Peyer's patch (tissue), 4 donors: Measurements from ENCODE around the gene RNF166. TPM values are rescaled to one million over a fixed set of nuclear protein-coding genes. Genes with fewer than 3 reads are reported as not detected.

Experiments
- DNase-seq, 3 donors: peaks; one replicate each; pipeline ENCODE4 v3.0.0-alpha.2; 2017 to 2019
- H3K27ac ChIP-seq, 4 donors: fragments of 200-600 bp; sonication (generic); one replicate each; pipeline ENCODE4 v1.5.1; 2016 to 2019
- H3K27me3 ChIP-seq, 2 donors: fragments of 200-600 bp; sonication (generic); one replicate each; pipeline ENCODE4 v1.5.1; 2019
- H3K36me3 ChIP-seq, 3 donors: fragments of 200-600 bp; sonication (generic); one replicate each; pipeline ENCODE4 v1.5.1; 2016 to 2019
- H3K4me1 ChIP-seq, 4 donors: fragments of 200-600 bp; sonication (generic); one replicate each; pipeline ENCODE4 v1.5.1; 2016 to 2019
- H3K4me3 ChIP-seq, 4 donors: fragments of 200-600 bp; sonication (generic); 1 replicate in 3 of 4; 2 replicates in 1 of 4; pipeline ENCODE4 v1.5.1; 2016 to 2019; ENCODE audit warnings: mild to moderate bottlenecking in 1 of 4
- H3K9me3 ChIP-seq, 4 donors: fragments of 200-600 bp; sonication (generic); one replicate each; pipeline ENCODE4 v1.5.1; 2016 to 2019; ENCODE audit warnings: mild to moderate bottlenecking in 1 of 4
- POLR2A ChIP-seq, 2 donors: fragments of 450-650 bp; IDR thresholded peaks; one replicate each; pipeline ENCODE4 v1.5.1; 2017; ENCODE audit warnings: antibody characterized with exemption in 2 of 2, mild to moderate bottlenecking in 2 of 2, moderate library complexity in 2 of 2
- total RNA-seq, 4 donors: library from RNA; depleted of rRNA; stranded (reverse); fragments of >200 nt; gene quantifications; one replicate each; pipeline ENCODE4 v1.1.0, GENCODE V29; 2016
- TF ChIP-seq, protein P1 (sequence below), 6 experiments: fragments of 450-650 bp in 4 of 6; fragments of 200-600 bp in 2 of 6; sonication (generic) in 1 of 6; IDR thresholded peaks; one replicate each; pipeline ENCODE4 v1.5.1; 2017 to 2019; ENCODE audit warnings: antibody characterized with exemption in 6 of 6, mild to moderate bottlenecking in 3 of 6, moderate library complexity in 1 of 6

The RNF166 gene
- total RNA-seq, 4 donors from 2014 or later: 14.5 to 64.4 (median 23.1) TPM

DNA sequence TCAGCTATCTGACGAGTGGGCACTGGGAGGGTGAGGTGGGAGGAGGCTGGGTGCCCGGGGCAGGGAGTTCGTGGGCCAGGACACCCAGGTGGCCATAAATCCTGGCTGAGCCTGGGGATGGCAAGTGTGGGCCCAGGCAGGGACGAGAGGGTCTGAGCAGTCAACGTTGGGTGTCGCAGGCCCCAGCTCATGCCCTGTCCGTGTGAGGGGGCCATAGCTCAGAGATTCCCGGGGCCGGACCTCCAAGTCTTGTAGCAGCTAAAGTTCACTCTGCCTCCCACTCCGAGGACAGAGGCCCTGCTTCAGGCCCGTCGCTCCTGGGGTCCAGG, 34.5 kb upstream of the RNF166 start:
- DNase-seq: no peak
- Histone ChIP-seq H3K36me3 (peaks cover 0 to 38% (median 0%) of the 10 kb centered on the region in 3 donors), H3K27ac (no peak overlapping the region), H3K4me3 (no peak overlapping the region), H3K4me1 (peaks cover 0 to 29% (median 20%) of the 10 kb centered on the region in 4 donors), H3K9me3 (no peaks in the 10 kb centered on the region), H3K27me3 (no peaks in the 10 kb centered on the region)
- TF ChIP-seq, protein P1, sequence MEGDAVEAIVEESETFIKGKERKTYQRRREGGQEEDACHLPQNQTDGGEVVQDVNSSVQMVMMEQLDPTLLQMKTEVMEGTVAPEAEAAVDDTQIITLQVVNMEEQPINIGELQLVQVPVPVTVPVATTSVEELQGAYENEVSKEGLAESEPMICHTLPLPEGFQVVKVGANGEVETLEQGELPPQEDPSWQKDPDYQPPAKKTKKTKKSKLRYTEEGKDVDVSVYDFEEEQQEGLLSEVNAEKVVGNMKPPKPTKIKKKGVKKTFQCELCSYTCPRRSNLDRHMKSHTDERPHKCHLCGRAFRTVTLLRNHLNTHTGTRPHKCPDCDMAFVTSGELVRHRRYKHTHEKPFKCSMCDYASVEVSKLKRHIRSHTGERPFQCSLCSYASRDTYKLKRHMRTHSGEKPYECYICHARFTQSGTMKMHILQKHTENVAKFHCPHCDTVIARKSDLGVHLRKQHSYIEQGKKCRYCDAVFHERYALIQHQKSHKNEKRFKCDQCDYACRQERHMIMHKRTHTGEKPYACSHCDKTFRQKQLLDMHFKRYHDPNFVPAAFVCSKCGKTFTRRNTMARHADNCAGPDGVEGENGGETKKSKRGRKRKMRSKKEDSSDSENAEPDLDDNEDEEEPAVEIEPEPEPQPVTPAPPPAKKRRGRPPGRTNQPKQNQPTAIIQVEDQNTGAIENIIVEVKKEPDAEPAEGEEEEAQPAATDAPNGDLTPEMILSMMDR (IDR thresholded peaks at IDR 0.05): no peak
- TF ChIP-seq POLR2A (IDR thresholded peaks at IDR 0.05): no peak

DNA sequence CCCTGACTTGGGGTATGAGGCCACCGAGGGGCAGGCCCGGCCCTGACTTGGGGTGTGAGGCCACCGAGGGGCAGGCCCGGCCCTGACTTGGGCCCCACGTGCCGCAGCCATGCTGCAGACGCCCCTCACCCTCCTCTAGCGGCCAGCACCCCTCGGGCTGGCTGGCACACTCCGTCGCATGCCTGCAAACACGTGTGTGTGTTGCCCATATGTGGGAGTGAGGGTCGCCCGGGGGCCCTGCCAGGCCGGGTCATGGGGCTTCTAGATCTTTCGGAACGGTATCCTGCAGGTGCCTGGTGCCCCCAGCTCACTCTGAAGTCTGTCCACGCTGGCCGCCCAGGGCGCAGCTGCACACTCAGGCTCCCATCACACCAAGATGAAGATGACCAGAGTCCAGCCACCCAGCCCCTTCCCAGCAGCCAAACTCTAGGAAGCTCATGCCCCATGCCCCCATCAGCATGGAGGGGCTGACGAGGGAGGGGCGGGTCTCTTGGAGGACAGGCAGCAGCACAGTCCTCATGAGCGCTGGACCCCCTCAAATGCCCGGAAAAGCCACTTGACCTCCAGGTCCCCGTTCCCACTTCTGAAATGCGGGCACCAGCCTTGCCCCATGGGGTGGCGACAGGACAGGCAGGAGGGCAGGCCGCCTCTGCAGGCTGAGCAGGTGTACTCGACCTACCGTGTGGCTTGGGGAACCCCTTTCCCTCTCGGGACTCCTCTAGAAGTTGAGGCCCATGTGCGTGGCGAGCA, 33.9 kb upstream of the RNF166 start:
- TF ChIP-seq, protein P1 (IDR thresholded peaks at IDR 0.05): no peak
- no peak for TF ChIP-seq POLR2A (IDR thresholded peaks at IDR 0.05)
- Histone ChIP-seq H3K4me1 (peaks cover 0 to 26% (median 17%) of the 10 kb centered on the region in 4 donors), H3K4me3 (no peak overlapping the region), H3K36me3 (peaks cover 0 to 44% (median 0%) of the 10 kb centered on the region in 3 donors), H3K9me3 (no peaks in the 10 kb centered on the region), H3K27ac (no peak overlapping the region), H3K27me3 (no peaks in the 10 kb centered on the region)
- no peak for DNase-seq

DNA sequence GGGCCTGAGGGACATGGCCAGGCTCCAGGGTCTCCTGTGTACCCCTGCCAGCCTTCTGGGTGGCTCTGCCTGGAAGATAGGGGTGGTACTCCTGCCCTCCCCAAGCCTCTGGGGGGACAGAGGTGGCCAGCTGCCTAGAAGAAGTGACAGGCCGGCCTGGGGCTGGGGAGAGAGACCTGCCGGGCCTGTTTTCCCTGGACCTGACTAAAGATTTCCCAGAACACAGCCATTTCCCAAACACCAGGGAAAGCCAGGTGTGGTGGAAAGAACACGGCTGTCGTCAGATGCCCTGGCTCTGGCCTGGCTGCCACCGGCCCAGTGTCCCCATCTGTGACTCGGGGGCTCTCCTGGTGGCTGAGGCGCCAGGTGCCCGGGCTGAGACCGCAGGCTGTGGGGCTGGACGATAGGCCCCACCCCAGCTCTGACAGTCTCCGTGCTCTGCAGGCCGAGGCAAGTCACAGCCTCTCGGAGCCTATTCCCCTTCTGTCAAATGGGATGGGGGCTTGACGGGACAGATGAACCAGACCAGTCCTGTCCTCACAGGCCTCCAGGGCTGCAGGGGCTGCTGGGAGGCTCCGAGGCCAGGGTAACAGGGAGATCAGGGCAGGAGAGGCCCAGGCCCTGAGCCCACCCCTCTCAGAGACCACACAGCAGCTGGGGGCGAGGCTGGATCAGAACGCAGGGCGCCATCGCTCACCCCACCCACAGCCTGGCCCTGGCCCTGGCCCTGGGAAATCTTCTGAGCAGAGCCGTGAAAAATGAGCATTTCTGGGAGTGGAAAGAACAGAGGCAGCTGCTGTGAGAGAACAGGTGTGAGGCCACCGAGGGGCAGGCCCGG, 33.1 kb upstream of the RNF166 start:
- H3K4me3 ChIP-seq: no peak overlapping the region
- H3K27me3 ChIP-seq: no peaks in the 10 kb centered on the region
- H3K9me3 ChIP-seq: no peaks in the 10 kb centered on the region
- no peak for DNase-seq
- peaks cover 0 to 18% (median 10%) of the 10 kb centered on the region in 4 donors for H3K4me1 ChIP-seq
- peaks cover 0 to 52% (median 0%) of the 10 kb centered on the region in 3 donors for H3K36me3 ChIP-seq
- H3K27ac ChIP-seq: no peak overlapping the region
- no peak for TF ChIP-seq POLR2A (IDR thresholded peaks at IDR 0.05)
- TF ChIP-seq, protein P1 (IDR thresholded peaks at IDR 0.05): no peak

DNA sequence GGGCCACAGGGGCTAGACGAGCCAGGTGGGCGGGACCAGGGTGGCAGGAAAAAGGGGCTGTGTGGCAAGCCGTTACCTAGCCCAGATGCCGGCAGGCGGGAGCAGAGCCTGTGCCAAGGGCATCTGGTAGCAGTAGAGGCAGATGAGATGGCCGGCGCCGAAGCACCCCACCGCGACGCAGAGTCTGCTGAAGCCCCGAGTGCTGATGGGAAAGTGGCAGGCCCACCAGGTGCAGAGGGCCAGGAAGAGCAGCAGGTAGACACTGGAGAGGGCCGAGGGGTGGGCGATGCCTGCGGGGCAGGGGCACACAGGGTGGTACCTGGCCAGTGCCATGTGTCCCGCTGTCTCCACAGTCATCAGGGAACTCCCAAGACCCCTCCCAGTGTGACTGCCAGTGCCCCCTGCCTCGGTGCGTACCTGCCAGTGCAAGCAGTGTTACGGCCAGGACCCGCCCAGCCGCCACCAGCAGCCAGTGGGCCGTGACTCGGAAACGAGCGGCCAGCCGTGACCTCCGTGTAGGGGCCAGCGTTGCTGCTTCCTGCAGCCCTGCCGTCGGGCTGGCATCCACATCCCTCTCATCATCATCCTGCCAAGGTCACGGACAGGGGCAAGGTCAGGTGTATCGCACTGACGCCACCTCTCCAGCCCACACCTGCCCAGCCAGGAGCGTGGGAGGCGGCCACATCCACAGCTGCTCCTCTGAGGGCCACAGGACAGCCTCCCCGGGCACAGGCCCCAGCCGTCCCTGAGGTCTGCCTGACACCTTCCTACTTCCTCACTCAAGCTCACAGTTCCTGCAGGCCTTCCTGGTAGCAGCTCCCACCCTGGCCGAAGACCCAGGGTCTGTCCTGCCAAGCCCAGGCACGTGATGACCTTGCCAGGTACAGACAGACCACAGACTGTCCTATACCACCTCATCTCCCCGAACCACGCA, 32.2 kb upstream of the RNF166 start:
- peaks cover 0 to 61% (median 0%) of the 10 kb centered on the region in 3 donors for H3K36me3 ChIP-seq
- H3K4me1 ChIP-seq: peaks cover 0 to 9% (median 3%) of the 10 kb centered on the region in 4 donors
- no peak overlapping the region for H3K4me3 ChIP-seq
- no peak overlapping the region for H3K27ac ChIP-seq
- no peaks in the 10 kb centered on the region for H3K27me3 ChIP-seq
- no peak for DNase-seq
- TF ChIP-seq, protein P1 (IDR thresholded peaks at IDR 0.05): no peak
- no peak for TF ChIP-seq POLR2A (IDR thresholded peaks at IDR 0.05)
- no peaks in the 10 kb centered on the region for H3K9me3 ChIP-seq
